BJ (cell line): ENCODE data around the gene USP34. TPM values are rescaled to one million over a fixed set of nuclear protein-coding genes. Genes with fewer than 3 reads are reported as not detected.

Experiments
- CTCF ChIA-PET: fragments of 350-600 bp; formaldehyde crosslinking; extraction: SDS; loops from one replicate; lab custom pipeline; 2021; ENCODE audit warnings: antibody characterized with exemption, inconsistent platforms; lab: Yijun Ruan, JAX
- POLR2A ChIA-PET: fragments of 300-600 bp; sonication (Branson Sonifier 250); formaldehyde crosslinking; extraction: SDS; loops from one replicate; lab custom pipeline; 2021; ENCODE audit warnings: antibody characterized with exemption; lab: Charles Lee
- DNase-seq: peaks from one replicate; pipeline ENCODE4 v3.0.0-alpha.2; 2011; ENCODE audit warnings: low read depth
- H3K27me3 ChIP-seq: 2 replicates; pipeline ENCODE4 v1.6.0; 2011; ENCODE audit warnings: low read length; ENCODE audit not compliant: control insufficient read depth, insufficient read depth
- H3K36me3 ChIP-seq: 2 replicates; pipeline ENCODE4 v1.5.1; 2011; ENCODE audit warnings: low read length; ENCODE audit not compliant: control insufficient read depth, insufficient read depth
- H3K4me3 ChIP-seq: 2 replicates; pipeline ENCODE4 v1.5.1; 2011; ENCODE audit warnings: low read depth, mild to moderate bottlenecking, control low read depth, low read length
- polyA plus RNA-seq: library from polyadenylated mRNA; depleted of rRNA; stranded (reverse); fragments of >200 nt; gene quantifications from 2 replicates; pipeline ENCODE4 v1.2.3, GENCODE V29; 2011
- TF ChIP-seq, protein P1 (sequence below): IDR thresholded peaks from 2 replicates; pipeline ENCODE4 v1.5.1; 2011; ENCODE audit warnings: low read depth, mild to moderate bottlenecking, control low read depth, inconsistent platforms, low read length, moderate library complexity; ENCODE audit not compliant: insufficient read depth

Gene USP34
- polyA plus RNA-seq, 1 experiment: 32.2 TPM

- H3K36me3 ChIP-seq: peaks cover 3% of the 10 kb centered on the region; the same call in 1 of the 2 replicates
- no peak overlapping the region for H3K4me3 ChIP-seq
- TF ChIP-seq, protein P1, sequence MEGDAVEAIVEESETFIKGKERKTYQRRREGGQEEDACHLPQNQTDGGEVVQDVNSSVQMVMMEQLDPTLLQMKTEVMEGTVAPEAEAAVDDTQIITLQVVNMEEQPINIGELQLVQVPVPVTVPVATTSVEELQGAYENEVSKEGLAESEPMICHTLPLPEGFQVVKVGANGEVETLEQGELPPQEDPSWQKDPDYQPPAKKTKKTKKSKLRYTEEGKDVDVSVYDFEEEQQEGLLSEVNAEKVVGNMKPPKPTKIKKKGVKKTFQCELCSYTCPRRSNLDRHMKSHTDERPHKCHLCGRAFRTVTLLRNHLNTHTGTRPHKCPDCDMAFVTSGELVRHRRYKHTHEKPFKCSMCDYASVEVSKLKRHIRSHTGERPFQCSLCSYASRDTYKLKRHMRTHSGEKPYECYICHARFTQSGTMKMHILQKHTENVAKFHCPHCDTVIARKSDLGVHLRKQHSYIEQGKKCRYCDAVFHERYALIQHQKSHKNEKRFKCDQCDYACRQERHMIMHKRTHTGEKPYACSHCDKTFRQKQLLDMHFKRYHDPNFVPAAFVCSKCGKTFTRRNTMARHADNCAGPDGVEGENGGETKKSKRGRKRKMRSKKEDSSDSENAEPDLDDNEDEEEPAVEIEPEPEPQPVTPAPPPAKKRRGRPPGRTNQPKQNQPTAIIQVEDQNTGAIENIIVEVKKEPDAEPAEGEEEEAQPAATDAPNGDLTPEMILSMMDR: no peak
- no peak for DNase-seq
- POLR2A ChIA-PET: no interaction called here
- CTCF ChIA-PET: no interaction called here
- no peaks in the 10 kb centered on the region for H3K27me3 ChIP-seq
Measured at GRCh38 chr2:61162721-61163120, 308.2 kb downstream of the USP34 start.

GRCh38 chr2:61161888-61162287 is 309.0 kb downstream of the USP34 start, which contains the start of gene C2orf74:
TSS of gene C2orf74 (plus strand) at chr2:61162188. CDS start at chr2:61162515, 327 bp downstream.
- no peaks in the 10 kb centered on the region for H3K27me3 ChIP-seq
- no peak within 1 kb of the TSS for H3K4me3 ChIP-seq
- CTCF ChIA-PET: interaction anchor here (0.7 kb wide), 1 partner anchor 13 kb away, joined by 3 read pairs; no protein-coding TSS in a partner anchor
- POLR2A ChIA-PET: no interaction called here
- H3K36me3 ChIP-seq: peaks cover 3% of the 10 kb centered on the region; the same call in 1 of the 2 replicates
- TF ChIP-seq, protein P1: no peak
- no peak for DNase-seq

DNA sequence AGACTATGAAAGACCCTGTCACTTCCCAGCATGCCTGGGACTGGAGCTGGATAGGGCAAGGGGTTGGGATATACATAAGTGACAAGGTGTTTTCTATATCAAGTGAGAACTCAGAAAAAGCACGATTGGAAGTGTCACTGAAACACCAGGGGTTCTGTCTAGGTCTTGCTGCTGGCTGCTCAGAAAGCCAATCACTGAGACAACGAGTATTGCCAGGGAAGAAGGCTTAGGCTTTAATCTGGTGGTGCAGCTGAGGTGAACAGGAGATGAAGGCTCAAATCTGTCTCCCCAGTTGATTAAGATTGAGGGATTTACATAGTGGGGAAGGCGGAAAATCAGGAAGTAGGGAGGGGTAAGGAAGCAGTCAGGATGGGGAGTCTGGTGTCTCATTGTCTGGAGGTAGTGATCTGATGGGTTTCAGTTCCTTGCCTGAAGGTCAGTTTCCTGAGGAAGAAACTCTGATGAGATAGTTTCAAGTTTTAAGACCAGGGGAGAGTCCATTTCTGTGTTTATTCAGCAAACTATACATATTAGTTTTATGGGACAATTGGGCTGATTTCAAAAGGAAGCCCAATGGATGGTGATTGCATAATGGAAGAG is 312.4 kb downstream of the USP34 start:
- Histone ChIP-seq H3K27me3 (no peaks in the 10 kb centered on the region), H3K36me3 (peaks cover 3% of the 10 kb centered on the region; the same call in 1 of the 2 replicates), H3K4me3 (no peak overlapping the region)
- POLR2A ChIA-PET: no interaction called here
- DNase-seq: no peak
- TF ChIP-seq, protein P1: no peak
- CTCF ChIA-PET: interaction anchor here (1.0 kb wide), 1 partner anchor 13 kb away, joined by 3 read pairs; no protein-coding TSS in a partner anchor

GRCh38 chr2:61157371-61158003 is 313.4 kb downstream of the USP34 start:
- TF ChIP-seq, protein P1: no peak
- H3K27me3 ChIP-seq: no peaks in the 10 kb centered on the region
- H3K4me3 ChIP-seq: no peak overlapping the region
- ChIA-PET POLR2A (interaction anchor here (0.6 kb wide), 1 partner anchor 14 kb away, joined by 3 read pairs; no protein-coding TSS in a partner anchor), CTCF (no interaction called here)
- H3K36me3 ChIP-seq: peaks cover 1% of the 10 kb centered on the region; the same call in 1 of the 2 replicates
- no peak for DNase-seq

- TF ChIP-seq, protein P1: no peak
- CTCF ChIA-PET: interaction anchor here (0.7 kb wide), 1 partner anchor 29 kb away, joined by 3 read pairs; no protein-coding TSS in a partner anchor
Measured at GRCh38 chr2:61151436-61151835, 319.5 kb downstream of the USP34 start.

More at GRCh38 chr2:61151436-61151835, 319.5 kb downstream of the USP34 start:
- H3K4me3 ChIP-seq: no peak overlapping the region
- POLR2A ChIA-PET: no interaction called here
- 0 out of 2 replicates have a peak, but pooled peaks cover 3% of the 10 kb centered on the region for H3K36me3 ChIP-seq
- H3K27me3 ChIP-seq: no peaks in the 10 kb centered on the region
- DNase-seq: no peak
